Measurements from ENCODE around the gene SETD3.

Gene SETD3

DNA sequence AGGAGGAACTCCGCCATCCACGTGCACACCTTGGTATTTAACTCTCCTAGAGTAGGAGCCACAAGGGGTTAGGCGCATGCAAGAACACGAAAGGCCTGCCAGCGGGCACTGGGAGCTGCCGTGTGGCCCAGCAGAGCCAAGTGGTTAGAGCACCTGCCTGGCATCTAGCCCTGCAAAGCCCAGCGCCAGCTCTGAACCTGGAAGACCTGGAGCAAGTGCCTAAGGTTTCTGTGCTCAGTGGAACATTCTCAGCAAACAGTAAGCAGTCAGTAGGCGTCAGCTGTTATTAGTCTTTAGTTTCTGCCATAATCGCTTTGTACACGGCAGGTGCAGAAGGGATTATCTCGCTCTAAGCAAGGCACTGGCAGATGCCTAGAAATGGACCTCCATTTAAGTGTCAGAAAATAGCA lies 55.4 kb downstream of the SETD3 start:
- no peak for DNase-seq (ENCODE audit: low read depth)
- no peak for TF ChIP-seq CTCF (conservative IDR thresholded peaks at IDR 0.05; ENCODE audit: low read depth, low read length)
- H3K4me3 ChIP-seq (ENCODE audit: low read depth, low read length), result no peak overlapping the region

DNA sequence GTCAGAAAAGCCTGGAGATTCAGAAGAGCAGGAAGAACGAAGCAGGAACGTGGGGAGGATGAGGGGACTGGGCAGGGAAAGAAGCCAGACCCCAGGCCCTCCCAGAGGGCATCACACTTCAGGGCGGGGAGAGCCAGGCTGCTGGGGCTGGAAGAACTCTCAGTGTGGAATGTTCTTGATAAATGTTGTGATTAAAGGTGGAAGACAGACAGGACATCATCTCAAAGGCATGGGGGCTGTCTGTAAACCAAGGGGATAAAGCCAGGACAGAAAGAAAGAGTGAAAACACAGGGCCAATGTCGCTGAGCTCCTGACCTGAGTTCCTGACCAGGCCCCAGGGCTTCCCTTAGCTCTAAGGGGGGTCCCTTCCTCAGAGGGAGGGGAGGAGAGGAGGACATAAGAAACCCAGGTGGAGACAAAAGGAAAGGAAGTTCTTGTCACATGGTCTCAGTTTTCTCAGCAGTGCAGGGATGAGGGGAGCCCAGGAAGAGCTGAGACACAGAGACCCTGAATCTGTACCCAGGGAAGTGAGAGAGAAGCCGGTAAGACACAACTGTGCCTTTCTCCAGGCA lies 56.3 kb downstream of the SETD3 start:
- H3K4me3 ChIP-seq (ENCODE audit: low read depth, low read length), result no peak overlapping the region
- TF ChIP-seq CTCF (conservative IDR thresholded peaks at IDR 0.05; ENCODE audit: low read depth, low read length), result no peak
- DNase-seq (ENCODE audit: low read depth), result no peak

GRCh38 chr14:99423434-99423833 lies 57.2 kb downstream of the SETD3 start:
- DNase-seq (ENCODE audit: low read depth), result no peak
- TF ChIP-seq CTCF (conservative IDR thresholded peaks at IDR 0.05; ENCODE audit: low read depth, low read length), result no peak
- no peak overlapping the region for H3K4me3 ChIP-seq (ENCODE audit: low read depth, low read length)

DNA sequence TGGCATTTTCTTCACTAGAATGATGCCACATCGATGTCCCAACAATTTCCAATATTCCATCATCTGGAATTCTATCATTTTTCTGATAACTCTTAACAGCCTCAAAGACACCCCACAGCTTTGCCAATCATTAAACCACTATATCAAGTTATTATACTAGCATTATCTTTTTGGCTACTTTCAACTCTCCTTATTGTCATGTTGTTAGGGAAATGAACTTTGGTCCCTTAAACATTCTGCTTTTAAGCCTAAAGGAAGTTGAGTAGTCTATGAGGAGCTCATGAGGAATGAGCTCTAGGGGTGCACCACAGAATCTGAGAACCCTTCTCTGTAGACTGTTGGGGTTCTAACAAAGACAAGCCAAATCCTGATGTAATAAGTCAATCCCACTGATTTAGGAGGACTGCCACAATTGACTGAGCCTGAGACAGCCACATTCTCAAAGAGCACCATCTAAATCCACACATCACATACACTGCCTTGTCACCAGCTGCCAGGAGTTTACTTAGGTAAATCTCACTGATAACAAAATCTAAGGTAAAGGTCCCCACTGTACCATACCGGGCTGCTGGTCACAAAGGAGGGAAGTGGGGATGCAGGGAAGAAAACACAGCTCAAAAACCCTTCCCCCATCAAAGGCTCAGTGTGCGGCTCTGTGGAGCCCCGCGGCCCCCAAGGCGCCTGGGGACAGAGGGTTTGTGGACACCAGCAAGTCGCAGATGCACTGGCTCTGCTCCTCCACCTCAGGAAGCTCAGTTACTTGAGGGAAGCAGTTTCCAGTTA lies 58.2 kb downstream of the SETD3 start:
- no peak for DNase-seq (ENCODE audit: low read depth)
- H3K4me3 ChIP-seq (ENCODE audit: low read depth, low read length), result no peak overlapping the region
- TF ChIP-seq CTCF (conservative IDR thresholded peaks at IDR 0.05; ENCODE audit: low read depth, low read length), result no peak

GRCh38 chr14:99420711-99421110 lies 59.9 kb downstream of the SETD3 start:
- H3K4me3 ChIP-seq (ENCODE audit: low read depth, low read length), result no peak overlapping the region
- TF ChIP-seq CTCF (conservative IDR thresholded peaks at IDR 0.05; ENCODE audit: low read depth, low read length), result no peak
- DNase-seq (ENCODE audit: low read depth), result no peak

DNA sequence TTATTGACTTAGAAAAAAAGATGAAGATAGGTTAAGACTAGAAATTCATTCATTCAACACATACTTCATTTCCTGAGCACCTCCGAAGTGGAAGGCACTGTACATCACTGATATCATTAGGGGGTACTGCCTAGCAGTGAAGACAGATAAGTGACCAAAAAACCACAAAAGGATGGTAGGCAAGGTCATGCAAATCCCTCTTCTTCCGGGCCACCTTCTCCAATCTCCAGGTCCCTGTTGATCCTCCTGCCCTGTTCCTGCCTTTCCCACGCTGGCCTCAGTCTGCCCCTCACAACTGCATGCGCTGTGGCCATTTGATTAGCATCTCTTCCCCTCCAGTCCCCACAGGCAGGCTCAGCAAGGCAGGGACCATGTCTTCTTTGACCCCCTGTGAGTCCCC lies 60.8 kb downstream of the SETD3 start:
- TF ChIP-seq CTCF (conservative IDR thresholded peaks at IDR 0.05; ENCODE audit: low read depth, low read length), result no peak
- no peak overlapping the region for H3K4me3 ChIP-seq (ENCODE audit: low read depth, low read length)
- no peak for DNase-seq (ENCODE audit: low read depth)

GRCh38 chr14:99418242-99418641 lies 62.4 kb downstream of the SETD3 start:
- no peak for TF ChIP-seq CTCF (conservative IDR thresholded peaks at IDR 0.05; ENCODE audit: low read depth, low read length)
- DNase-seq (ENCODE audit: low read depth), result no peak
- H3K4me3 ChIP-seq (ENCODE audit: low read depth, low read length), result no peak overlapping the region

Measured in choroid plexus epithelial cell (primary cell).